ENCODE measurements around the gene IL18. TPM values are rescaled to one million over a fixed set of nuclear protein-coding genes. Genes with fewer than 3 reads are reported as not detected.

The IL18 gene
- total RNA-seq, 1 experiment from 2014 or later, result not detected

- Histone ChIP-seq H3K27me3 (ENCODE audit: control insufficient read depth, insufficient read depth, low read length) (no peaks in the 10 kb centered on the region), H3K4me3 (ENCODE audit: insufficient read depth, low read depth, low read length) (no peak overlapping the region), H3K36me3 (replicated peaks; ENCODE audit: control insufficient read depth, insufficient read depth, low read length) (no peaks in the 10 kb centered on the region)
- no peak for DNase-seq
These were observed 3.6 kb downstream of the IL18 start for GRCh38 chr11:112160091-112160848.

- no peak overlapping the region for H3K4me3 ChIP-seq (ENCODE audit: insufficient read depth, low read depth, low read length)
- H3K36me3 ChIP-seq (replicated peaks; ENCODE audit: control insufficient read depth, insufficient read depth, low read length), result no peaks in the 10 kb centered on the region
- H3K27me3 ChIP-seq (ENCODE audit: control insufficient read depth, insufficient read depth, low read length), result no peaks in the 10 kb centered on the region
- DNase-seq, result no peak
These were observed 4.5 kb downstream of the IL18 start for GRCh38 chr11:112159098-112160065.

GRCh38 chr11:112156956-112157766 is 6.7 kb downstream of the IL18 start:
- no peak for DNase-seq
- Histone ChIP-seq H3K27me3 (ENCODE audit: control insufficient read depth, insufficient read depth, low read length) (no peaks in the 10 kb centered on the region), H3K36me3 (replicated peaks; ENCODE audit: control insufficient read depth, insufficient read depth, low read length) (no peaks in the 10 kb centered on the region), H3K4me3 (ENCODE audit: insufficient read depth, low read depth, low read length) (no peak overlapping the region)

GRCh38 chr11:112156153-112156955 is 7.5 kb downstream of the IL18 start:
- Histone ChIP-seq H3K36me3 (replicated peaks; ENCODE audit: control insufficient read depth, insufficient read depth, low read length) (no peaks in the 10 kb centered on the region), H3K27me3 (ENCODE audit: control insufficient read depth, insufficient read depth, low read length) (no peaks in the 10 kb centered on the region), H3K4me3 (ENCODE audit: insufficient read depth, low read depth, low read length) (no peak overlapping the region)
- no peak for DNase-seq

GRCh38 chr11:112150517-112150916 is 13.4 kb downstream of the IL18 start:
- H3K36me3 ChIP-seq (replicated peaks; ENCODE audit: control insufficient read depth, insufficient read depth, low read length), result no peaks in the 10 kb centered on the region
- H3K4me3 ChIP-seq (ENCODE audit: insufficient read depth, low read depth, low read length), result no peak overlapping the region
- no peaks in the 10 kb centered on the region for H3K27me3 ChIP-seq (ENCODE audit: control insufficient read depth, insufficient read depth, low read length)
- DNase-seq, result no peak

- Histone ChIP-seq H3K36me3 (replicated peaks; ENCODE audit: control insufficient read depth, insufficient read depth, low read length) (no peaks in the 10 kb centered on the region), H3K4me3 (ENCODE audit: insufficient read depth, low read depth, low read length) (no peak overlapping the region), H3K27me3 (ENCODE audit: control insufficient read depth, insufficient read depth, low read length) (no peaks in the 10 kb centered on the region)
- DNase-seq, result no peak
These were observed 20.3 kb downstream of the IL18 start for GRCh38 chr11:112143597-112143996.

GRCh38 chr11:112134473-112134872 is 29.4 kb downstream of the IL18 start:
- no peak overlapping the region for H3K4me3 ChIP-seq (ENCODE audit: insufficient read depth, low read depth, low read length)
- no peaks in the 10 kb centered on the region for H3K27me3 ChIP-seq (ENCODE audit: control insufficient read depth, insufficient read depth, low read length)
- DNase-seq, result no peak
- no peaks in the 10 kb centered on the region for H3K36me3 ChIP-seq (replicated peaks; ENCODE audit: control insufficient read depth, insufficient read depth, low read length)

- no peaks in the 10 kb centered on the region for H3K36me3 ChIP-seq (replicated peaks; ENCODE audit: control insufficient read depth, insufficient read depth, low read length)
- DNase-seq, result peak; percentile 18
- no peaks in the 10 kb centered on the region for H3K27me3 ChIP-seq (ENCODE audit: control insufficient read depth, insufficient read depth, low read length)
- no peak overlapping the region for H3K4me3 ChIP-seq (ENCODE audit: insufficient read depth, low read depth, low read length)
These were observed 31.2 kb downstream of the IL18 start for GRCh38 chr11:112132737-112133136.

GRCh38 chr11:112129656-112130055 is 34.2 kb downstream of the IL18 start:
- no peak overlapping the region for H3K4me3 ChIP-seq (ENCODE audit: insufficient read depth, low read depth, low read length)
- DNase-seq, result no peak
- H3K27me3 ChIP-seq (ENCODE audit: control insufficient read depth, insufficient read depth, low read length), result no peaks in the 10 kb centered on the region
- H3K36me3 ChIP-seq (replicated peaks; ENCODE audit: control insufficient read depth, insufficient read depth, low read length), result no peaks in the 10 kb centered on the region

- no peaks in the 10 kb centered on the region for H3K36me3 ChIP-seq (replicated peaks; ENCODE audit: control insufficient read depth, insufficient read depth, low read length)
- H3K27me3 ChIP-seq (ENCODE audit: control insufficient read depth, insufficient read depth, low read length), result no peaks in the 10 kb centered on the region
- DNase-seq, result no peak
- no peak overlapping the region for H3K4me3 ChIP-seq (ENCODE audit: insufficient read depth, low read depth, low read length)
These were observed 35.3 kb downstream of the IL18 start for GRCh38 chr11:112128483-112129121.

GRCh38 chr11:112127056-112127455 is 36.8 kb downstream of the IL18 start:
- H3K36me3 ChIP-seq (replicated peaks; ENCODE audit: control insufficient read depth, insufficient read depth, low read length), result no peaks in the 10 kb centered on the region
- DNase-seq, result no peak
- no peaks in the 10 kb centered on the region for H3K27me3 ChIP-seq (ENCODE audit: control insufficient read depth, insufficient read depth, low read length)
- no peak overlapping the region for H3K4me3 ChIP-seq (ENCODE audit: insufficient read depth, low read depth, low read length)

- Histone ChIP-seq H3K36me3 (replicated peaks; ENCODE audit: control insufficient read depth, insufficient read depth, low read length) (no peaks in the 10 kb centered on the region), H3K4me3 (ENCODE audit: insufficient read depth, low read depth, low read length) (no peak overlapping the region), H3K27me3 (ENCODE audit: control insufficient read depth, insufficient read depth, low read length) (no peaks in the 10 kb centered on the region)
- DNase-seq, result no peak
These were observed 40.8 kb downstream of the IL18 start for GRCh38 chr11:112123129-112123528.

- H3K4me3 ChIP-seq (ENCODE audit: insufficient read depth, low read depth, low read length), result no peak overlapping the region
- H3K36me3 ChIP-seq (replicated peaks; ENCODE audit: control insufficient read depth, insufficient read depth, low read length), result no peaks in the 10 kb centered on the region
- no peaks in the 10 kb centered on the region for H3K27me3 ChIP-seq (ENCODE audit: control insufficient read depth, insufficient read depth, low read length)
- no peak for DNase-seq
These were observed 41.8 kb downstream of the IL18 start for GRCh38 chr11:112121981-112122615.
